Measurements from ENCODE around the gene ETF1.
A peak's percentile ranks its signal among the peaks of the same experiment; 100 is the strongest.
"Not testable (repeated sequence)": the region's sequence is repeated elsewhere in the genome, so short reads cannot be mapped to it uniquely, and the experiment has no call there.

The ETF1 gene

DNA sequence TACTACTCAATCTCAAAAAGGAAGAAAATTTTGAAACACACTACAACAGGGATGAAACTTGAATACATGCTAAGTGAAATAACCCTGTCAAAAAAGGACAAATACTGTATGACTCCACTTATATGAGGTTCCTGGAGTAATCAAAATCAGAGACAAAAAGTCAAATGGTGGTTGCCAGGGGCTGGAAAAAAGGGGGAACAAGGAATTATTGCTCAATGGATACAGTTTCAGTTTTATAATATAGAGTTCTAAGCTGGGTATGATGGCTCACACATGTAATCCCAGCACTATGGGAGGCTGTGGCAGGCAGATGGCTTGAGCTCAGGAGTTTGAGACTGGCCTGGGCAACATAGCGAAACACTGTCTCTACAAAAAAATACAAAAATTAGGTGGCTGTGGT, 29.0 kb downstream of the ETF1 start:
- TF ChIP-seq, protein P1, sequence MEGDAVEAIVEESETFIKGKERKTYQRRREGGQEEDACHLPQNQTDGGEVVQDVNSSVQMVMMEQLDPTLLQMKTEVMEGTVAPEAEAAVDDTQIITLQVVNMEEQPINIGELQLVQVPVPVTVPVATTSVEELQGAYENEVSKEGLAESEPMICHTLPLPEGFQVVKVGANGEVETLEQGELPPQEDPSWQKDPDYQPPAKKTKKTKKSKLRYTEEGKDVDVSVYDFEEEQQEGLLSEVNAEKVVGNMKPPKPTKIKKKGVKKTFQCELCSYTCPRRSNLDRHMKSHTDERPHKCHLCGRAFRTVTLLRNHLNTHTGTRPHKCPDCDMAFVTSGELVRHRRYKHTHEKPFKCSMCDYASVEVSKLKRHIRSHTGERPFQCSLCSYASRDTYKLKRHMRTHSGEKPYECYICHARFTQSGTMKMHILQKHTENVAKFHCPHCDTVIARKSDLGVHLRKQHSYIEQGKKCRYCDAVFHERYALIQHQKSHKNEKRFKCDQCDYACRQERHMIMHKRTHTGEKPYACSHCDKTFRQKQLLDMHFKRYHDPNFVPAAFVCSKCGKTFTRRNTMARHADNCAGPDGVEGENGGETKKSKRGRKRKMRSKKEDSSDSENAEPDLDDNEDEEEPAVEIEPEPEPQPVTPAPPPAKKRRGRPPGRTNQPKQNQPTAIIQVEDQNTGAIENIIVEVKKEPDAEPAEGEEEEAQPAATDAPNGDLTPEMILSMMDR (IDR thresholded peaks at IDR 0.05), result no peak

DNA sequence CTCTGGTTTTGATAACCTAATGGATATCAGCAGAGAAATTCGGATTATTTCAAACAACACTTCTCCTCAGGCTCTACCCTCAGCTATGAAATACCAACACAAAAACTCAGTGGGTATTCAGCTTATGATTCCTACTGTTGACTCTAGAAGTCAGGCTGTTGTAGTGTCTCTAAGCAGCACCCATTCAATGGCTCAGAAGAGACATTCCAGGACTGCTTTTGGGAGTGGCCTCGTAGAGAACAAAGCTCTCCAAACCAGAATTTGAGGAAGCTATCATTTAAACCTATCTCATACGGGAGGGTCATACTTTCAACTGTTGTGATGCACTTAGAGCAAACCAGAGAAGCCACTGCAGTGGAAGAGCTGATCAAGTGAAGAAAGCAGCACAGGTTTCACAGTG, 34.1 kb downstream of the ETF1 start:
- Histone ChIP-seq H3K27ac (no peak overlapping the region), H3K4me3 (no peak overlapping the region)
- TF ChIP-seq, protein P1 (IDR thresholded peaks at IDR 0.05), result no peak
- DNase-seq (ENCODE audit: low spot score), result no peak

More for the DNA sequence above, 29.0 kb downstream of the ETF1 start:
- no peak for DNase-seq (ENCODE audit: low spot score)
- H3K4me3 ChIP-seq, result no peak overlapping the region
- H3K27ac ChIP-seq, result no peak overlapping the region

DNA sequence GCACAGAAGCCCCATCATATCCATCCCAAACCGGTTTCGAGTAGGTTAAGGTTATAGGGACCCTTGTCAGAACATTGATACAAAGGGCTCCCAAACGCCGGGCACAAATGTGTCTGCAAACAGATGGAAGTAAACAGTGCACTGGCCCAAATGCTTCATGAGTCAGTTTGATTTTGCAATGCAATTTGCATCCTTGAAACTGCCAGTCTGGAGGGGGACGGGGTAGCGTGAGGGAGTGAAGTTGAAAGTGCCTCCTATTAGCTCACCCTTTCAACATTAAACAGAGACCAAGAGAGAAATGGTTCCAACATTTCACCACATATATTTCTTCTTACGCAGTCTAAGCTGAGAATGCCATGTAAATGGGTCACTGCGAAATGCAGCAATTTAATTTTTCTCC, 35.6 kb downstream of the ETF1 start:
- H3K4me3 ChIP-seq; DNase-seq (ENCODE audit: low spot score); H3K27ac ChIP-seq: not testable (repeated sequence)

DNA sequence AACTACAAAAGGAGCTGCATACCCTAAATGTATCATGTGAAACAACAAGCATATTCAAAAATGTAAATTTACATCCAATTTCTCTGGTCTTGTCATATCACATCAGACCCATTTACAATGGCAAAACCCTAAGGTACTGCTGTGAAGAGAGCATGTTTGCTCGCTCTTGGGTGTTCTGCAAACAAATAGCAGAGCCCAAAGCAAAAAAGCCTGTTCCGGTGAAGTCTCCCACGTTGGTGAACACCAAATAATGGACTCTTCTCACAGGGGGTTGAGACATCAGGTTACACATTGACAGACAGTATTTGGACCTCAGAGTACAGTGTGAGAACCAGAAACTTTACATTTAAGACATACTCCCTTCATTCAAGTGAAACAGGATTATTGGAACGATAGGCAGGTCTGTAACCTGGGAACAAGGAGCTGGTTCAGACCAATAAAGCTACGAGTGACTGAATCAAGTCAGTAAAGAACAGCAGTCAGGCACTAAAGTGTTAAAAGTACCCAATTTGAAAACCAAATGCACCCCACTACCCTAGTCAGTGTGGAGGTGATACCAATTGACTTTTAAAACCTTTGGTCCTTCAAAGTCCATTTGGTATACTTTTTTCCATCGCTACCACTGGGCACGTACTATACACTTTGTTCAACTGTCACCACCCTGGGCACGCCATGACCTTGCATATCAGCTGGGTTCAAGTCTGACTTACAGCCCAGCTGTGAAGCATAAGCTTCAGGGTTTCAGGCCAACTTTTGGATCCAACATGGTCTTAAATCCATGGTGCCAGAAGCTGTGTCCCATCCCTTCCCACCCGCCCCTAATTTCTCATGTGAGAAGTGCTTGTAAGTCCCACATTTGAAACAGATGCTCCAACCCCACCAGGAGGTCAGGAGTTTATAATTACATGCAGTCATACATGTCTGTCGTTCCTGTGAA, 36.4 kb downstream of the ETF1 start:
- Histone ChIP-seq H3K27ac (no peak overlapping the region), H3K4me3 (no peak overlapping the region)
- TF ChIP-seq, protein P1 (IDR thresholded peaks at IDR 0.05), result no peak
- DNase-seq (ENCODE audit: low spot score), result no peak

DNA sequence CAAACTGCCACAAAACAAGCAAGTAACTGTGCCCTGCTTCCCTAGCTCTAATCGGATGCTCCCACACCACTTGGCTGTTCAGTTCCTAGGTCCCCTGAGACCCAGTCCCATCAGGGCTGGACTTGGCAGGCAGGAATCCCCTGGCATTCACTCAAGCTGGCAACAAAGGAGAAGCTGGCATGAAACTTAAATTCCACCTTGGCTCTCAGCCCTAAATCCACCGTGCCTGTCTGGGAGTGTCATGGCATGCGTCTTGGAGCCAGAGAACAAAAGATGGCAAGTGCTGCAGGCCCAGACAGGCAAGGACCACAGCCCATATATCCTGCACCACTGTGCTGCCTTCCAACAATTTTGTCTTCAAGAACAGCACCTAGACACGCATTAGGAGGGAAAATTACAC, 38.2 kb downstream of the ETF1 start:
- TF ChIP-seq, protein P1 (IDR thresholded peaks at IDR 0.05), result no peak
- peak overlapping the region in 1 of 2 donors; percentile 41 for H3K27ac ChIP-seq
- DNase-seq (ENCODE audit: low spot score), result peak; percentile 84
- no peak overlapping the region for H3K4me3 ChIP-seq

DNA sequence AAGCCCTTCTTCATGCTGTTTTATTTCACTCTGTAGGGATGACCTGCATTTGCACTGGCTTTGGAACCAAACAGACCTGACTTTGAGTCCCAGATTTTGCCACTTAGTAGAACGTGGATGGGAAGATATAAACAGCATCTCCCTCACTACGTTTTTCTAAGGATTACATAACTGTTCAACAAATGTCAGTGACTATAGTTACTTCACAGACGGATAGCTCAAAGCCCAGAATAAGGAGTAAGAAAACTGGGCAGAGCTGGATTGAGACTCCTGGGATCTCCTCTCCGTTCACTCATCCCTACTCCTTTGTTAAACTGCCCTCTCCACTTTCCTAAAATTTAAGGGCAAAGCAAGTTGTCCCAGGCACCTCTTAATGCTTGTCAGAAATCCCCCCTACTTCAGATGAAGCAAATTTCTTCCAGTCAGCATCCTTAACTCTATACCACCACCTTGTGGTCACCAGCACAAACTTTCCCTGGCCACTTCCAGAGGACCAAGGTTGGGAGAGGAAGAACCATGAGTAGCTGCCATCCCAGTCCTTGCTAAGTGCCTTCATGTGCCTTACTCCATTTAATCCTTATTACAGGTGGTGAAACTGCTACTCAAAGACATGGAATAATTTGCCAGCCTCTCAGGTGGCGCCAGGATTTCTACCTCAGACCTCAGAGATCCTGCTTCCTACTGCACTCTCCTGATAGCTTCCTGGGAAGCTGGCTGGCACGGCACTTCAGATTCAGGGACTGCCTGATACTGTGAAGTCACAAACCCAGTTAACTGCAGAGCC, 39.4 kb downstream of the ETF1 start:
- H3K27ac ChIP-seq, result no peak overlapping the region
- TF ChIP-seq, protein P1 (IDR thresholded peaks at IDR 0.05), result peak; percentile 31
- DNase-seq (ENCODE audit: low spot score), result no peak
- H3K4me3 ChIP-seq, result no peak overlapping the region

DNA sequence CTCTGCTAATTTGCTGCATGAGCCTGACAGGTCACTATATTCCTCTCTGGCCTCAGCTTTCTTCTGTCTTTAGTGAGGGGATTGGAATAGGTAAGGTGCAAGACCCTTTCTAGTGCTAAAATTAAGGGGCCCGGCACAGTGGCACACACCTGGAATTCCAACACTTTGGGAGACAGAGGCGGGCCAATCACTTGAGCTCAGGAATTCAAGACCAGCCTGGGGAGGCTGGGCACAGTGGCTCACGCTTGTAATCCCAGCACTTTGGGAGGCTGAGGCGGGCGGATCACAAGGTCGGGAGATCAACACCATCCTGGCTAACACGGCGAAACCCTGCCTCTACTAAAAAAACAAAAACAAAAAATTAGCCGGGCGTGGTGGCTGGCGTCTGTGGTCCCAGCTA, 40.5 kb downstream of the ETF1 start:
- H3K27ac ChIP-seq, result no peak overlapping the region
- TF ChIP-seq, protein P1 (IDR thresholded peaks at IDR 0.05), result no peak
- H3K4me3 ChIP-seq, result no peak overlapping the region
- DNase-seq (ENCODE audit: low spot score), result no peak
